ENCODE results near the gene ZDHHC17.

Gene ZDHHC17

DNA sequence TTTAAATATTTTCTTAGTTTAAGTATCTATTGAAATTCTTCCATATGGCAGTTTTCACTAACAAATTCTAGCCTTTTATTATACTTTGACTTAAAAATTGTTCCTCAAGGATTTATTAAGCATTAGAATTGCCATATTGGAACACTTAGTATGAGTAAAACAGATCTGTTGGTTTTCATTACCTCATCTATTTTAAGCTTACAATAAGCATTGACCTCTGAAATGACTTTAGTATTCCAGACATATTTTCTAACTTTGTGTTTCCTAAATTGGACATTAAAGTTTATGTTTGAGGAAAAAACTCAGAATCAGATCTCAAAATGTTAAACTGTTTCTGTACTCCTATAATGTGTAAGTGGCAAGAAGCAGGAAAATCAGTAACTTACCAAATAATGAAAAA, 66.5 kb downstream of the ZDHHC17 start:
- DNase-seq (ENCODE audit: low read depth) = no peak

DNA sequence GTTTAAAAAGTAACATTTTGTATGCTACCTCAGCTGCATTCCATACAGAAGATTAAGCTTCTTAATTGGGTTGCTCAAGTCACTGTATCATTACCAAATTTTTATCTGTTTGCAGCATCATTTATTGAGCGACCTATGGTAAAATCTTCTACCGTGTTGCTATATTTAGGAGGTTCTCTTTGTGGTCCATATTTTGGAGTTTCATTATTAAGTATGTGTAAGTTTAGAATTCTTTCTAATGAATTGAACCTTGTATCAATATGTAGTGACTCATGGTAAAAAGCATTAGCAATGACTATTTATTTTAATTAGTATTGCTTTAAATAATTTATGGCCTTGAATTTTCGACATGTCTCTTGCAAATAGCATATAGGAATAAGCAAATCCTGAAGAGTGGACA, 72.7 kb downstream of the ZDHHC17 start:
- no peak for DNase-seq (ENCODE audit: low read depth)

DNA sequence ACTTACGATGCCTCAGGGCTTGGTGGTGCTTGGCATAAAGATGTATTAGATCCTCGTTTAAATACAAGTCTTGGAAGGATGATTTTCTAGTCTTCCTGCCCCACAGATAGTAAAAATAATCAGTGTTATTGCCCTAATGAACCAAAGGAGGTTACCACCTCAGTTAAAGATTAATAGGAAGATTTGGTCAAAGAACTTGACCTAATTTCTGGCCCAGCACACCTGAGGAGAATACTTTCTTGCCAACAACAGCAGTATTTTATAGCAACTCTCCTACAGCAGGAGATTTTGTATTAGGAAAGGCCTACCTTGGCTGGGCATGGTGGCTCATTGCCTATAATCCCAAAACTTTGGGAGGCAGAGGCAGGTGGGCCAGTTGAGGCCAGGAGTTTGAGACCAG, 83.3 kb downstream of the ZDHHC17 start:
- DNase-seq (ENCODE audit: low read depth) = no peak

DNA sequence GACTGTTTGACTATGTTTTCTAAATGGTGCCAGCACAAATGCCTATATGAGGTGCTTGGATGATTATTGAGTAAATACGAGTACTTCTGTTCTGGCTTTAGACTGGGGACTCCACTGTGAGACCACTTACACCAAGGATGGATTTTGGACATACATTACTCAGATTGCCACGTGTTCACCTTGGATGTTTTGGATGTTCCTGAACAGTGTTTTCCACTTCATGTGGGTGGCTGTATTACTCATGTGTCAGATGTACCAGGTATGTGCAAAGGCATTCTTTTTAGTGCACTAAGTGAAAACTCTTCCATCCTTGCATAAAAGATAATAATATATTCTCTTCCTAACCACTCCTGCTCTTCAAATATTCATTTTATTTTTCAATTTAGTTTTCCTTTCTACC, 84.2 kb downstream of the ZDHHC17 start:
- DNase-seq (ENCODE audit: low read depth) = no peak

DNA sequence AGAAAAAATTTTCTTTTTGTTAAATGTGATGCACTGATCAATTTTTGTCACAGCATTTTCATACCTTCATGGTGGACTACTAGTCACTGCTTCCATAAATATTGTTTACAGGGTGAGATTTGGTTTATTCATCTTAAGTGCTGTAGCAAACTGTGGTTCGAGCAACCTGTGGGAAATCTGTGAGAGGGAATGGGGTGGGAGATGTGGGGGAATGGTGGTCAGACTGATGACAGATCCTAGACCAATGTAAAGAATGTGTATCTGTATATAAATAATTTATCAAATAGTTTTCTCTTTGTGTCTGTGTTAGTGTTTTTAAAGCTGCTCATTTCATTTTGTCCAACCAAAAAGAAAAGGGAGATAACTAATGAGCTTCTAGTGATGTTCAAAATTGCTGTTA, 88.2 kb downstream of the ZDHHC17 start:
- no peak for DNase-seq (ENCODE audit: low read depth)

DNA sequence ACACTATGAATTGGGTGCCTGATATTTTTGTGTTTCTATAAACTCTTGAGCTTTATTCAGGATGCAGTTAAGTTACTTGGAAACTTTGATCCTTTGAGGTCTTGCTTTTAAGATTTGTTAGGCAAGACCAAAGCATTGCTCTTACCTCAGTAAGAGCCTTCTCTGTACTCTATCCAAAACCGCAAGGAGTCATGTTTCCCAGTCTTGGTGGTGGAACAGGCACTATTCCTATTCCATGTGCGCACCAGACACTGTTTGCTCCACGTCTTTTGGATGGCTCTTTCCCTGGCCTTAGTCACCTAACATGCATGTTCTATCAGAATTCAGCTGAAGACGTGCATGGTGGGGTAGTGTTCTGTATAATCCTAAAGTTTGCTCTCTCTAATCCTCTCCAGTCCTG, 91.4 kb downstream of the ZDHHC17 start:
- no peak for DNase-seq (ENCODE audit: low read depth)

DNA sequence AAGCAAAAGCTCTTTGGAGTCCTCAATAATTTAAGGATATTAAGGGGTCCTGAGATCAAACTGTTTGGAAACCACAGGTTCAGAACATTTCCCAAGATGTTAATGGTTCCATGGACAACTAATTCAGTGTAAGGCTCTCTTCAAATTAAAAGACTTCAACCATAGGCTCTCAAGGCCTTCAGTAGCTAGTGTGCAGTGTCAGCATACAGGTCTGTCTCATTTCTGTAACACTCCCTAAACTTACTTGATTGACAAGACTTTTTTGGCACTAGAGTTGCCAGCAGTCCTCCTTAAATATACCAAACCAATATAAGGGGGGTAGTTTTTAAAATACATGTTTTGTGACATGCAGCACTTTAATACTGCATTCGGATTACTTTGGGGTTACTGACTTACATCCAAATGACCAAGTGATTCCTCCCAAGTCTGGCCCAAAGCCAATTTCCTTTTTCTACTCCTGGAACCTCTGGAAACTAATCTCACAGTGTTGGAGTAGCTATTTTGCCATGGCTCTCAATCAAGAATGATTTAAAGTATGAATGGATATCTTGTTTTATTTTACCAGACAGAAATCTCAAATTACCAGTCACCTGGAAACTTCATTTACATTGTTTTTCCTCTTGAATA, 92.2 kb downstream of the ZDHHC17 start:
- no peak for DNase-seq (ENCODE audit: low read depth)

DNA sequence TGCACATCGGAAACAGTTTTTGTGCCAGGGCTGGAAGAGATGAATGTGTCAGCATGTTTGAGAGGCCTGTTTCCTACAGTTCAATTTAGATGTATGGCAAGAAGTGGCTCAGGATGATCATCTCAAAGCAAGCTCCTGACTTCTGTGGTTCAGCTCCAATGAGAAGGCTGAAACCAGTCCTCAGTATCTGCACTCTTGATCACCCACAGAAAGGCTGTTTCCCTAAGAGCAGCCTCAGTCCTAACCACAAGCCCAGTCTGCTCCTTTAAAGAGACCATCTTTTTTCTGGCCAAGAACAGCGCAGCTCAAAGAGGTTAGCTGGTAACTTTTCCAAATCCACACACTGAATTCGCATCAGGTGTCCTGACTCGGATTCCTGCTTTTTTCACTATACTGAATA, 95.7 kb downstream of the ZDHHC17 start:
- DNase-seq (ENCODE audit: low read depth) = no peak

DNA sequence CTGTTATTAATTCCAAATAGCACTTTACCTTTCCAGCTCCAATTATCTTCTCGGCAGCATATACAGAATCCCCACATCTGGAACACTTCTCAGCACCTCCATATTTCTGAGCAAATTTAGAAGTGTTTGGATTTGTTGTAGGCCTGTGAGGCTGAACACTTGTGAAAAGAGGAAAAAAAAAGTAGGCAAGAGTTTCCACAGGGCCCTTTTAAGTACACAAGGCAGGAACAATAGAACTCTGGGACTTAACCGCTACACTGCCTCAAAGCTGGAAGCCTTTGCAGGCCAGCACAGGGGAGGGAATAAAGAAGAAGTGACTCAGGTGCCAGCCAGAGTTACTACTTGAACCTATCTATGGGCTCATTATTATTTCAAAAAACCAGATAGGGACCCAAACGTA, 96.3 kb downstream of the ZDHHC17 start:
- no peak for DNase-seq (ENCODE audit: low read depth)

DNA sequence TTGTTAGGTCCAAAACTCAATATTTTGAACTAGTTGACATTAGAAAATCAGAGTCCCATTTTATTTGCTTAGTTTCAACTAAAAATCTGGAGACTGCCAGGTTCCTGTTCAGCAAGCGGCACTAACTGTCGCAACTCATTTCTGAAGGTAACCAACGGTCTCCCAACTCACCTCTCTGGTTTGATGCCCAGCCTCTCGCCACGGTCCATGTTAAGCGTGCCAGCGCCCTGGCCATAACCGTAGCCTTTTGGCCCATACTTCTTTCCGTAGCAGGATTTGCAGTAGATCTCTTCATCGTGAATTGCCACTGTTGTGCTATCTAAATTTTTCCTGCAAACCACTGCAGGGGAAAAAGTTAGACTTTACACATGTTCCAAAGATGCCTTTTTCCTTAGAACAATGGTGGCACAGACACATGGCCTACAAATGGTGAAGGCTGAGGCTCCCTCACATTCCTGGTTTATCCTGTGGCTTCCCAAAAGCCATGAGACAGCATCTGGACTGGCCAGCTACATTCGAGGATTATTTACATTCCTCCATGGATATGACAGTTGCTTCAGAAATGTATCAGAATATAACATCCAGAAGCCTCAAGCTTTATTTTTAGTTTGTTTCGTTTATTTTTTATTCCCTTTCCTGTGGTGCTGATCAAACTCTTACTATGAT, 99.2 kb downstream of the ZDHHC17 start:
- DNase-seq (ENCODE audit: low read depth) = peak; percentile 82

DNA sequence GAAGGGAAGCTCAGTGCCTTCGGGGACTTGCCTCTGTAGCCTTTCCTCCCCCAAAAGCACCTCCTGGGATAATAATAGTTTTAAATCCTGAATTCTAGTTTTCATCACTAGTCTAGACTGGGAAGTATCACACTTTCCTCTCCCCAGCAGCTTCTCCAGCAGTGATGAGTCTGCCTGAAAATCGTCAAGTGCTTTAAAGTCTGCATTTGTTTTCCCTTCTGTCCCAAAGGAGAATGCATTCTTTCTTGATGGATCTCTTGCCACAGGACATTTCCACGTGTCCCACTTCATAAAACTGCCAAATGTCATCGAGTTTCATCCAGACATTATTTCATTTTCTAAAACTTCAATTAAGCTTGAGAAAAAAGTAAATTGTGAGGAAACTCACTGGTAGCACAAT, 99.9 kb downstream of the ZDHHC17 start:
- DNase-seq (ENCODE audit: low read depth) = no peak

DNA sequence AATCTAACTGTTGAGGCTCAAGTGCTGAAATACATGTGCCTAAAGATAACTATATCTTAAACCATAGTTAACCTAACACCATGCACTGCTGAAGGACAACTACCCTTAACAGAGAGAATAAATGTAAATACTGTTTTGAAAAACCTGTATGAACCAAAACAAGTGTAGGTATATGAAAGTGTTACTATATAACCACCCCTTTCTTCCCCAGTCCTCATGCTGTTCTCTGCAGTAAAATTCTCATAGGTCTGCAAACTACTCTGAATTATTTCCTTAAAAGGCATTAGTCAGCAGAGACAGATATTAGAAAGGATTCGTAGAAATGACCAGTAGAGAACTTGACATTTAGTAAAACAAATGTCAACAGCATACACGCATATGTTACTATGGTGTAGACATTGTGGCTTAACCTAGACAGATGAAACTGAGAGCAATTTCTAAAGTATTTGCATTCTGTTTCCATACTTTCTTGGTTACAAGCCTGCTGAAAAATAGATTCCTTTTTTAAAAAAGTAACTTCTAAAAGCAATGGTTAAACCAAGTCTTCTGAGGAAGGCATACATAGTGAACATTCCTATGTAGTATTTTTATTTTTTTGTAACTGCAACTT, 101.0 kb downstream of the ZDHHC17 start:
- DNase-seq (ENCODE audit: low read depth) = no peak

DNA sequence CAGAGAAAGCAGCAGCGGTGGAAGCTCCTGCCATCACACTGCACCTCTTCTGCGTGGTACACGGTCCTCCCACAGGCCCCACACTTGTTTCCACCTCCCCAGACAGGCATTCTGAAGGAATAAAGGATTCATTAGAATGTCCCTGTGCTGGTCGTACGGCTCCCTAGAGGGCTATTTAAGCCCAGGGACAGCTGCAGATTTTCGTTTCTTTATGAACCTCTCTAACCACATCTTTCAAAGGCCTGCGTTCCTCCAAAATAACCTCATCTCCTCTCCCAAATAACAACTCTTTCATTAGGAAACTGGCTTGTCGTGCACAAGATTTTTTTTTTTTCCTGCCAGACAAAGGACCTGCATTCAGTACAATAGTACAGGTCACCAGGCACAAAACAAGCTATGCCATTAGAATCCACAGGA, 102.2 kb downstream of the ZDHHC17 start:
- DNase-seq (ENCODE audit: low read depth) = no peak

DNA sequence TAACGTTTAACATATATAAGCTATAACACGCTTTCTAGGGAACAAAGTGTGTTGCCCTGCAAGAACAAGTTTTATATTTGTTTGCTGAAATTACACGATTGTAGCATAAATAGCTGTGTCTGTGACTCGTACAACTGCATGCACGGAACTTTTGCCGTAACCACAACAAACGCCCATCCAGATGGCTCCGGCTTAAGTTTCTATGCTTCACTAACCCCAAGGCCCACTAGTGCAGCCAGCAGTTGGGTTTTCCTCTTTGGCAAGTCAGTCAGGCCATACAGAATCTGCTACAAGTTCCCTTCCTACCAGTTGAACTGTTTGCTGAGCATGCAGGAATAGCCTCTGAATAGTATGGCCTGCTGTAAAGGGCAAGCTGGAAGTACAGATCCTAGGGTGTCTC, 102.8 kb downstream of the ZDHHC17 start:
- DNase-seq (ENCODE audit: low read depth) = peak; percentile 66

DNA sequence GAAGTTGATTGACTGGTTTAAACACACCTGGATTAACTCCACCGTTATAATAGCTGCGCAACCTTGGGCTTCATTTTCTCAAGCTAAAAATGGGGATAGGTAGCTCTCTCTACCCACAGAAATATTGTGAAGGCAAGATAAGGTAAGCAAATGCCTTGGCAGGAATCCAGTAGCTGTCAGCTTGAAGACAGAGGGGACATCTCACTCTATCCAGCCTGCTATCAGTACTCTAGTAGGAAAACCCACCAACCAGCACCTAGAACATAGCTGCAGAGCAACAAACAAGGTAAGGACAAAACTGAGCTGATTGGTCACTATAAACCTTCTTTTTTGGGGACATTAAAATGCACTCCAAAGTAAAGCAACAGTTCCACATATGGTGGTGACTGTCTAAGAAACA, 107.2 kb downstream of the ZDHHC17 start:
- DNase-seq (ENCODE audit: low read depth) = no peak

DNA sequence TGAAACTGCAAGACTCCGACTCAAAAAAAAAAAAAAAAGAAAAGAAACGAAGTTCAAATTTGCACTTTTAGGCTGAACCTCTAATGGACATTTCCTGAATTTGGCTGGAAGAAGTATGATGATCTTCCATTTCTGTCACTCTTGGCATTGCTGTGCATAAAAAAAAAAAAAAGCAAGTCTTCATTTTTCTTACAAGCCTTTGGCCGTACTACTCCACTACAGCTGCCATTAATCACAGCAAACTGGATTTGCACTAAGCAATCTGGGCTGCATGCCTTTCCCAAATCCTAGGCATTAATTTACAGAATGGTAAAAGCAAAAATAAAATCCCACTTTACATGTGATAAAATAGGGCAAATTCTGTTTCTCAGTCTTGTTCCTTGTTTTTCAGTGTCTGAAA, 107.8 kb downstream of the ZDHHC17 start:
- DNase-seq (ENCODE audit: low read depth) = peak; percentile 55

DNA sequence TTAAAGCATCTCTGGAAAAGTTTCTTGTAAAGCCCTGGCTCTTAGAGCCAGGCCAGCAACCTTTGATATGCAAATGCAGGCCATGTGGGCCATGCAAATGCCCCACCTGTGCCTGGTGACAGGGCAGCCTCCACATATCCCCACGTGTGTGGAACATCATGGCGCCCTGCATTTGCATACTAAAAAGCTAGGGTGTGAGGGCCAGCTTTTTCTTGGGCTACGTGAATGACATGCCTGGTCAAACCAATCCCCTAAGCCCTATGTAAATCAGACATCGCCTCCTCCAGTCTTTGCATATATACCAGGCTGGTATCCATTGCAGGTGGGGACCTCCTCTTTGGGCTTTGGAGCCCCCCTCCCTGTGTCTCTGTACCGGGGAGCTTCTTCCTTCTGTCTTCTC, 108.5 kb downstream of the ZDHHC17 start:
- no peak for DNase-seq (ENCODE audit: low read depth)

DNA sequence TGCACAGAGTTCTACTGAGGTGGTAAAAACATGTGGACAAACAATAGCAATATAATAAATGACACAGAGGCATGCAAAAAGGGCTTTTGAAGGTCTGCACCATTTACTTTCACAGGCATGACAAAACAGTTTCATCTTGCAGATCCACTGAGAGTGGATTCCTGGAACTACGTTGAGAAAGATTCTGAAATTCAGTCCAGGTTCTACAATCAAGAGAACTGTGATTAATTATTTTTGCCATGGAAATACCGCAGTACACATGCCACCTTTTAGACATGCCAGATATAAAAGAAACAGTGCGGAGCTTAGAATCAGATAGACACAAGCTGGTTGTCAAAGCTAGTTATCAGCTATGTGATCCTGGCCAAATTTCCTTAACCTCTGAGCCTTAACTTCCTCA, 110.1 kb downstream of the ZDHHC17 start:
- DNase-seq (ENCODE audit: low read depth) = no peak

DNA sequence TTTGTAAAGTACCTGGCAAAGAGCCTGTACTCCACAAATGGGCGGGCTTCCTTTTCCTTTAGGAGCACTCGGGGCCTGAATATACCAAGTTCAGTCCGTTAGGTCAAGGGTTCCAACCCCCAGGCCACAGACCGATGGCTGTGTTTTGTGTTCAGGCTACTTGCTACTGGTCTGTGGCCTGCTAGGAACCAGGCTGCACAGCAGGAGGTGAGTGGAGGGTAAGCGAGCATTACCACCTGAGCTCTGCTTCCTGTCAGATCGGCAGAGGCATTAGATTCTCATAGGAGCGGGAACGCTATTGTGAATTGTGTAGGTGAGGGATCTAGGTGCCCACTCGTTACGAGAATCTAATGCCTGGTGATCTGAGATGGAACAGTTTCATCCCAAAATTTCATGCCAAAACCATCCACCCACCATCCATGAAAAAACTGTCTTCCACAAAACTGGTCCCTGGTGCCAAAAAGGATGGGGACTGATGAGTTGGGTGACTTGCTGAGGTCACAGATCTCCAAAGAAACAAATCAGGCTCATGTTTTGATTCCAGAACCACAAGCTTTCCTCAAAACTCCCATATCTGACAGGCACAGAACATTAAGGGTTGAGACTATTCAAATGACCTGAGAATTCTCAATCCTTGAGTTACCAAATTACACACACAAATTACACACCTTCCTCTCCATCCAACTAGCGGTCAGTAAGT, 110.7 kb downstream of the ZDHHC17 start:
- no peak for DNase-seq (ENCODE audit: low read depth)

DNA sequence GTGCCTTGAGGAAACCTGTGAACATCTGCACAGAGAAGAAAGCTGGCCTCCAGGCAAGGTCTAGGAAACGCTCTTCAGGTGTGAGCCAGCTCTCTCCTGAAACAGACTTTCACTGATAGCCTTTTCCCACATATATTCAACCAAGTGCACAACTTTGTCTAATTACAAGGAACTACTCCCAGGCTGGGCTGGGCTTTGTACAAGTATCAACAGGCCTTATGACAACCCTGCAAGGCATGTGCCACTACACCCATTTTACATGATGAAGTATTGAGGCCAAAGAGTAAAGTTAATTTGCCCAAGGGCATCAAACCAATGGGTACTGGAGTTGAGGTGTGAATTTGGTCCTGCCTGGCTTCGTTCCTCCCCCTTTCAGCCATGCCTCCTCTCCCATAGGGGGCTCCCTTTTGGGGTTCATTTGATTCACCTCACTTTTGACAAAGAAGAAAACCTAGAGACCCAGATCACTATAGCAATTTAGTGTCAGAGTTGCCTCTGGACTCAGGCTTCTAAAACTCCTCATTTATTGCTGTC, 112.8 kb downstream of the ZDHHC17 start:
- no peak for DNase-seq (ENCODE audit: low read depth)

DNA sequence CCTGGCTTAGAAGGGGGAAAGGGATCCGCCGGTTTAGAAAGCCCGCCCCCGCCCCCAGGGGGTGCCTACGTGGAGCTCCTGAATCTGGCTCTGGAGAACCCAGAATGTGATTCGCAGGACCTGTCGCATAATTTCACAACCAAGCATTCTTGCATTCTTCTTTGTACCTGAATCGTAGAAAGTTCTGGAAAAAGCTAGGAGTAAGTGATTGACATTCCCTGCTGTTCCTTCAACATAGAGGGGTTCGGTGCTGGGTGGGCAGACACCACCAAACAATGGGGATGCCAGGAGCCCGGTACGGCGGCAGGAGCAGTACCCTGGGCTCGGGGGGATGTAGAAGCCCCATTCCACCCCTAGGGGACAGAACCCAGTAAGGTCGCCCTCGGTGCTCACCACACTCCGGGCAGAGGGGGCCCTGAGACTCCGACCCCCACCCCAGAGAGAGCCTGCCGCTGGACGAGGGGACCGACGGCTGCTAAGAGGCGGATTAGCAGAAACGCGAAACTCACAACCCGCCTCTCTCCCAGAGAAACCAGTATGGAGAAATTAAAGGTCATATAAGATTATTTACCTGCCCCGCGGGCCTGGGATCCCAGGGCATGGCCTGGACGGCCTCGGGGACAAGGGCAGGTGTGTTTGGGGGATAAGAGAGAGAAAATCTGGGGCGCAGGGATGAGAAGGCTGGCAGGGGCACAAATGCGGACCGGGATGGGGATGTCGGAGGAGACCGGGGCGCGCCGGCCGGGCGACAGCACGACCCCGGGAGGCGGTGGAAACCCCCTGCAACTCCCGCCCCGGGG, 114.4 kb downstream of the ZDHHC17 start:
- DNase-seq (ENCODE audit: low read depth) = no peak
